Right lobe of liver (tissue), 4 donors: ENCODE data around the gene GLB1L2.

Source experiments
- CTCF ChIP-seq, 4 donors: fragments of 200-600 bp in 3 of 4; fragments of 450-650 bp in 1 of 4; IDR thresholded peaks; one replicate each; pipeline versions ENCODE4 v1.5.1 to v1.8.0; 2016 to 2022; ENCODE audit warnings: antibody characterized with exemption in 4 of 4, mild to moderate bottlenecking in 2 of 4
- POLR2A ChIP-seq: fragments of 450-650 bp; IDR thresholded peaks from one replicate; pipeline ENCODE4 v1.6.1; 2017; ENCODE audit warnings: antibody characterized with exemption, mild to moderate bottlenecking
- donor health status: DM: no; HTN: no; CAD: no.
- donor health status: DM: no; HTN: no; CAD: no.
- donor health status: DM: no; HTN: yes; CAD: no.

- TF ChIP-seq CTCF (IDR thresholded peaks at IDR 0.05) (no peak), POLR2A (no peak)
Measured at GRCh38 chr11:134313821-134314607, 17.8 kb upstream of the GLB1L2 start.
